CD4-positive, alpha-beta T cell (primary cell): Measurements from ENCODE around the gene ASB15. TPM values are rescaled to one million over a fixed set of nuclear protein-coding genes. Genes with fewer than 3 reads are reported as not detected.

ENCODE experiments used
- ATAC-seq: fragments of 200-7000 bp; cut with Tn5 transposase; one replicate; pipeline ENCODE4 v1.10.0; 2022; ENCODE audit warnings: mild to moderate bottlenecking; ENCODE audit not compliant: poor library complexity
- CTCF ChIA-PET: fragments of 350-600 bp; sonication (Branson Sonifier 250); formaldehyde crosslinking; loops from one replicate; lab custom pipeline; 2021; ENCODE audit warnings: antibody characterized with exemption, inconsistent platforms; lab: Charles Lee
- POLR2A ChIA-PET: fragments of 350-600 bp; sonication (Branson Sonifier 250); formaldehyde crosslinking; loops from one replicate; lab custom pipeline; 2021; ENCODE audit warnings: antibody characterized with exemption, inconsistent platforms; lab: Charles Lee
- DNase-seq, 14 experiments: peaks; one replicate each; pipeline ENCODE4 v3.0.0-alpha.2; 2013 to 2020; ENCODE audit warnings: mixed read lengths in 2 of 14
- H3K27ac ChIP-seq, 2 donors: one replicate each; pipeline versions ENCODE4 v1.5.1 to v1.7.0; 2013; ENCODE audit warnings: low read length in 2 of 2, low read depth in 1 of 2, mild to moderate bottlenecking in 1 of 2
- H3K27me3 ChIP-seq, 2 experiments: 1 replicate in 1 of 2; 2 replicates in 1 of 2; pipeline versions ENCODE4 v1.6.1 to v1.7.0; 2013; ENCODE audit warnings: low read length in 2 of 2, control low read depth in 1 of 2, mild to moderate bottlenecking in 1 of 2, moderate library complexity in 1 of 2; ENCODE audit not compliant: insufficient read depth in 2 of 2, control insufficient read depth in 1 of 2
- H3K36me3 ChIP-seq: one replicate; pipeline ENCODE4 v1.6.1; 2013; ENCODE audit warnings: low read length, control low read depth; ENCODE audit not compliant: insufficient read depth
- H3K4me1 ChIP-seq: one replicate; pipeline ENCODE4 v1.6.1; 2013; ENCODE audit warnings: low read length, control low read depth; ENCODE audit not compliant: insufficient read depth
- H3K4me3 ChIP-seq: one replicate; pipeline ENCODE4 v1.5.1; 2013; ENCODE audit warnings: mild to moderate bottlenecking, low read length, moderate library complexity
- H3K9me3 ChIP-seq, 2 experiments: 1 replicate in 1 of 2; 2 replicates in 1 of 2; pipeline versions ENCODE4 v1.6.1 to v1.7.0; 2013; ENCODE audit warnings: low read length in 2 of 2, mild to moderate bottlenecking in 2 of 2, control low read depth in 1 of 2, moderate library complexity in 1 of 2; ENCODE audit not compliant: control insufficient read depth in 1 of 2, insufficient read depth in 1 of 2
- H3K27ac Mint-ChIP-seq: one replicate; pipeline ENCODE4 v1.8.0; 2020; ENCODE audit warnings: mixed read lengths
- H3K27me3 Mint-ChIP-seq: one replicate; pipeline ENCODE4 v1.8.0; 2021; ENCODE audit warnings: mixed read lengths
- H3K36me3 Mint-ChIP-seq: one replicate; pipeline ENCODE4 v1.8.0; 2021; ENCODE audit warnings: low read depth, mixed read lengths
- H3K4me1 Mint-ChIP-seq: one replicate; pipeline ENCODE4 v1.8.0; 2021; ENCODE audit warnings: low read depth, mixed read lengths
- H3K4me3 Mint-ChIP-seq: one replicate; pipeline ENCODE4 v1.8.0; 2020; ENCODE audit warnings: mild to moderate bottlenecking, mixed read lengths
- H3K9me3 Mint-ChIP-seq: one replicate; pipeline ENCODE4 v1.8.0; 2020; ENCODE audit warnings: mixed read lengths
- intact Hi-C, 2 experiments: fragments of 100-400 bp; cut with DNase I in 1 of 2; cut with micrococcal nuclease in 1 of 2; formaldehyde crosslinking; loops; one replicate each; pipeline versions ENCODE4 v1.15.1 to v1.9.0; 2023 to 2025; cut with DNase I, micrococcal nuclease
- total RNA-seq, 174 experiments: library from RNA in 2 of 174; stranded (reverse) in 2 of 174; gene quantifications; one replicate each; pipeline ENCODE4 v1.2.3 and lab custom pipeline; 2021 to 2026
- TF ChIP-seq, protein P1 (sequence below): fragments of 200-600 bp; IDR thresholded peaks from one replicate; pipeline ENCODE4 v1.8.0; 2022; ENCODE audit warnings: antibody characterized with exemption, mild to moderate bottlenecking

ASB15 gene
- total RNA-seq, 2 experiments from 2014 or later = not detected

- ChIA-PET POLR2A (no interaction called here), CTCF (no interaction called here)
- Histone ChIP-seq H3K4me3 (no peak overlapping the region), H3K27ac (no peak overlapping the region), H3K4me1 (no peaks in the 10 kb centered on the region), H3K27me3 (no peaks in the 10 kb centered on the region), H3K9me3 (no peaks in the 10 kb centered on the region), H3K36me3 (no peaks in the 10 kb centered on the region)
- TF ChIP-seq, protein P1, sequence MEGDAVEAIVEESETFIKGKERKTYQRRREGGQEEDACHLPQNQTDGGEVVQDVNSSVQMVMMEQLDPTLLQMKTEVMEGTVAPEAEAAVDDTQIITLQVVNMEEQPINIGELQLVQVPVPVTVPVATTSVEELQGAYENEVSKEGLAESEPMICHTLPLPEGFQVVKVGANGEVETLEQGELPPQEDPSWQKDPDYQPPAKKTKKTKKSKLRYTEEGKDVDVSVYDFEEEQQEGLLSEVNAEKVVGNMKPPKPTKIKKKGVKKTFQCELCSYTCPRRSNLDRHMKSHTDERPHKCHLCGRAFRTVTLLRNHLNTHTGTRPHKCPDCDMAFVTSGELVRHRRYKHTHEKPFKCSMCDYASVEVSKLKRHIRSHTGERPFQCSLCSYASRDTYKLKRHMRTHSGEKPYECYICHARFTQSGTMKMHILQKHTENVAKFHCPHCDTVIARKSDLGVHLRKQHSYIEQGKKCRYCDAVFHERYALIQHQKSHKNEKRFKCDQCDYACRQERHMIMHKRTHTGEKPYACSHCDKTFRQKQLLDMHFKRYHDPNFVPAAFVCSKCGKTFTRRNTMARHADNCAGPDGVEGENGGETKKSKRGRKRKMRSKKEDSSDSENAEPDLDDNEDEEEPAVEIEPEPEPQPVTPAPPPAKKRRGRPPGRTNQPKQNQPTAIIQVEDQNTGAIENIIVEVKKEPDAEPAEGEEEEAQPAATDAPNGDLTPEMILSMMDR = no peak
- DNase-seq = no peak
- Mint-ChIP-seq H3K9me3 (no peaks in the 10 kb centered on the region), H3K36me3 (no peaks in the 10 kb centered on the region), H3K4me1 (no peaks in the 10 kb centered on the region), H3K27ac (no peak overlapping the region), H3K27me3 (peaks cover 50% of the 10 kb centered on the region), H3K4me3 (no peak overlapping the region)
- intact Hi-C loops = loop anchor here in 1 of 2 experiments (10.0 kb wide), 1 partner anchor 1266 kb away; no protein-coding TSS in a partner anchor
- ATAC-seq = no peak
Observed at GRCh38 chr7:123588376-123588775, 13.2 kb upstream of the ASB15 start.

DNA sequence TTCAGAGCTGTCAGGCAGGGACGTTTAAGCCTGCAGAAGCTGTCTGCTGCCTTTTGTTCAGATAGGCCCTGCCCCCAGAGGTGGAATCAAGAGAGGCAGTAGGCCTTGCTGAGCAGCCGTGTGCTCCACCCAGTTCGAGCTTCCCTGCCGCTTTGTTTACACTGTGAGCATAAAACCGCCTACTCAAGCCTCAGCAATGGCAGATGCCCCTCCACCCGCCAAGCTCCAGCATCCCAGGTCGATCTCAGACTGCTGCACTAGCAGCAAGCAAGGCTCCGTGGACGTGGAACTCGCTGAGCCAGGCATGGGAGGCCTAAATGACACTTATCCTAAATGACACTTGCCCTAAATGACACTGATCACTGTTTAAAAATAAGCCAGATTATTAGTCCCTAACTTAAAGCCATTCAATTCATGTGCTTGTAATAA is 6.8 kb upstream of the ASB15 start:
- TF ChIP-seq, protein P1 = no peak
- H3K27ac Mint-ChIP-seq = no peak overlapping the region
- H3K9me3 Mint-ChIP-seq = no peaks in the 10 kb centered on the region
- ChIA-PET CTCF (no interaction called here), POLR2A (no interaction called here)
- H3K4me1 Mint-ChIP-seq = no peaks in the 10 kb centered on the region
- no peak overlapping the region for H3K4me3 Mint-ChIP-seq
- ATAC-seq = no peak
- no peaks in the 10 kb centered on the region for H3K36me3 ChIP-seq
- DNase-seq = no peak
- no peaks in the 10 kb centered on the region for H3K27me3 ChIP-seq
- no peaks in the 10 kb centered on the region for H3K4me1 ChIP-seq
- H3K36me3 Mint-ChIP-seq = no peaks in the 10 kb centered on the region
- H3K27ac ChIP-seq = no peak overlapping the region
- H3K27me3 Mint-ChIP-seq = peaks cover 63% of the 10 kb centered on the region
- intact Hi-C loops = no loop called here
- no peaks in the 10 kb centered on the region for H3K9me3 ChIP-seq
- no peak overlapping the region for H3K4me3 ChIP-seq

- H3K9me3 Mint-ChIP-seq = no peaks in the 10 kb centered on the region
- intact Hi-C loops = no loop called here
- H3K4me3 ChIP-seq = no peak overlapping the region
- H3K36me3 ChIP-seq = no peaks in the 10 kb centered on the region
- DNase-seq (no peak), ATAC-seq (no peak)
- H3K27me3 Mint-ChIP-seq = peaks cover 35% of the 10 kb centered on the region
- H3K4me1 ChIP-seq = no peaks in the 10 kb centered on the region
- H3K9me3 ChIP-seq = no peaks in the 10 kb centered on the region
- no peaks in the 10 kb centered on the region for H3K27me3 ChIP-seq
- POLR2A ChIA-PET = no interaction called here
- H3K27ac ChIP-seq = no peak overlapping the region
- H3K4me3 Mint-ChIP-seq = no peak overlapping the region
- H3K36me3 Mint-ChIP-seq = no peaks in the 10 kb centered on the region
- TF ChIP-seq, protein P1 = no peak
- no peak overlapping the region for H3K27ac Mint-ChIP-seq
- CTCF ChIA-PET = no interaction called here
- no peaks in the 10 kb centered on the region for H3K4me1 Mint-ChIP-seq
Observed at GRCh38 chr7:123598657-123599056, 3.0 kb upstream of the ASB15 start.
